OCI-LY7 (cell line): ENCODE data around the gene MRPL48. TPM values are rescaled to one million over a fixed set of nuclear protein-coding genes. Genes with fewer than 3 reads are reported as not detected.
A peak's percentile ranks its signal among the peaks of the same experiment; 100 is the strongest.

ENCODE experiments used
- BruUV-seq: library from RNA; stranded (reverse); fragments of 400-500 nt; replicated peaks from 2 replicates; lab custom pipeline; 2021; lab: Mats Ljungman, UMichigan
- CTCF ChIA-PET: fragments of 300-600 bp; sonication (Branson Sonifier 250); formaldehyde crosslinking; loops from one replicate; lab custom pipeline; 2022; ENCODE audit warnings: antibody characterized with exemption; ENCODE audit not compliant: unreplicated experiment; lab: Charles Lee
- POLR2A ChIA-PET: fragments of 300-600 bp; sonication (Branson Sonifier 250); formaldehyde crosslinking; loops from one replicate; lab custom pipeline; 2022; ENCODE audit warnings: antibody characterized with exemption; lab: Charles Lee
- DNase-seq: peaks from one replicate; pipeline ENCODE4 v3.0.0-alpha.2; 2015; ENCODE audit warnings: low spot score
- H2AFZ ChIP-seq: fragments of 200-600 bp; sonication (generic), shearing (Covaris generic); 2 replicates; pipeline ENCODE4 v1.6.1; 2014; ENCODE audit warnings: mild to moderate bottlenecking, antibody characterized with exemption, low read length, moderate library complexity
- H3K27ac ChIP-seq: fragments of 200-600 bp; sonication (generic); 2 replicates; pipeline ENCODE4 v1.5.1; 2014; ENCODE audit warnings: mixed run types, low read depth, mild to moderate bottlenecking, moderate library complexity, low read length, inconsistent platforms; ENCODE audit not compliant: poor library complexity, severe bottlenecking
- H3K36me3 ChIP-seq: fragments of 200-600 bp; sonication (generic); 2 replicates; pipeline ENCODE4 v1.6.1; 2014; ENCODE audit warnings: mild to moderate bottlenecking, antibody characterized with exemption, low read length, moderate library complexity, mixed read lengths; ENCODE audit not compliant: insufficient read depth
- H3K4me1 ChIP-seq: fragments of 200-600 bp; sonication (generic); 2 replicates; pipeline ENCODE4 v1.5.1; 2014; ENCODE audit warnings: mild to moderate bottlenecking, low read length; ENCODE audit not compliant: insufficient read depth, poor library complexity, severe bottlenecking
- H3K4me2 ChIP-seq: fragments of 200-600 bp; sonication (generic); 2 replicates; pipeline ENCODE4 v1.6.1; 2014; ENCODE audit warnings: mild to moderate bottlenecking, low read length
- H3K4me3 ChIP-seq: fragments of 200-600 bp; sonication (generic); 2 replicates; pipeline ENCODE4 v1.5.1; 2014; ENCODE audit warnings: mild to moderate bottlenecking, low read depth, low read length; ENCODE audit not compliant: poor library complexity, severe bottlenecking
- H3K79me2 ChIP-seq: fragments of 200-600 bp; sonication (generic); 2 replicates; pipeline ENCODE4 v1.6.1; 2016; ENCODE audit warnings: low read depth, mild to moderate bottlenecking, low read length, moderate library complexity, mixed read lengths; ENCODE audit not compliant: insufficient read depth
- H3K9me2 ChIP-seq: fragments of 200-600 bp; sonication (generic); 2 replicates; pipeline ENCODE4 v1.6.1; 2016; ENCODE audit warnings: mild to moderate bottlenecking, low read length, mixed read lengths; ENCODE audit not compliant: insufficient read depth
- H3K9me3 ChIP-seq: fragments of 200-600 bp; sonication (generic); 2 replicates; pipeline ENCODE4 v1.6.1; 2014; ENCODE audit warnings: mild to moderate bottlenecking, mixed run types, low read length, mixed read lengths
- H4K20me1 ChIP-seq: fragments of 200-600 bp; sonication (generic); 2 replicates; pipeline ENCODE4 v1.6.1; 2014; ENCODE audit warnings: mild to moderate bottlenecking, antibody characterized with exemption, low read length, moderate library complexity, mixed read lengths; ENCODE audit not compliant: insufficient read depth
- EZH2phosphoT487 ChIP-seq: fragments of 200-600 bp; sonication (generic); IDR thresholded peaks from 2 replicates; pipeline ENCODE4 v1.6.1; 2018; ENCODE audit warnings: low read depth, borderline replicate concordance, mild to moderate bottlenecking, mixed run types, antibody characterized with exemption, low read length, moderate library complexity, mixed read lengths
- intact Hi-C: fragments of 100-400 bp; cut with micrococcal nuclease; formaldehyde crosslinking; loops from one replicate; pipeline ENCODE4 v1.10.0; 2022; ENCODE audit not compliant: unreplicated experiment
- total RNA-seq, 2 experiments: library from RNA; depleted of rRNA in 1 of 2; stranded (reverse); fragments of >200 nt in 1 of 2; shearing (Covaris generic) in 1 of 2; gene quantifications; 2 replicates each; pipeline ENCODE4 v1.2.3, GENCODE V29; 2014 to 2022
- TF ChIP-seq, protein P1 (sequence below): fragments of 200-600 bp; sonication (generic); conservative IDR thresholded peaks from 2 replicates; pipeline ENCODE4 v1.5.1; 2014; ENCODE audit warnings: mild to moderate bottlenecking, antibody characterized with exemption, low read length, moderate library complexity, mixed read lengths

Gene MRPL48
- total RNA-seq, 2 experiments from 2014 or later = 63.9 to 167 TPM

DNA sequence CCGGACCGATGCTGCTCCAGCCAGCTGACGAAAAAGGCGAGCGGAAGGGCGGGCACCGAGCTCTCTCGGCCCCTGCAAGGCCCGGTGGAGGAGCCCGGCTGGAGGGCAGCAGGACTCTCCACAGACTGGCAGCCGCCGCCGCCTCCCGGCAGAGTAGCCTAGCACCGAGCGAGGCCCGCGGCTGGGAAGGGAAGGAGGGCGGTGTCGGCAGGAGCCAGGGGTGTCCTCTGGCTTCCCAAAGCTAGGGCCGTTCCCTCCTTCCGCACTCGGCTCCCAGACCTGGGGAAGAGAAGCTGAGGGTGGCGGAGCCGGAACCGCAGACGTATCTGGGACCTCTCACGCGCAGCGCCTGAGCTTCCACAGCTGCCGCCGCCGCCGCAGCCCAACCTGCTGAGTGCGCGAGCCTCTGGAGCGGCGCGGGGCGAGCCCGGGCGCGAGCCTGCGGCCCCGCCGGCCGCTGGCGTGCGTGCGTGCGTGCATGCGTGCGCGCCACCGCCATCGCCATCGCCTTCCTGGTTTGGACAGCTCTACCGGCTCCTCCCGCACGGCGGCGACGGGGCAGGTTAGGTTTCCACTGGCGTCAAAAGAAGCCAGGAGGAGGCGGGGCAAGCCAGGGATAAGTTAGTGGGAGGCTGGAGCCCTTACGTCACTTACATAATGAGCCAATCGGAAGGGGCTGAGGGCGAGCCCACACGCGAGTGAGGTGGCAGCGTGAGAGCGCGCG lies 26.8 kb upstream of the MRPL48 start, which contains the start of gene RAB6A:
TSS of gene RAB6A (minus strand) at position 396 of the 724 bp plus-strand sequence. CDS start 439 bp downstream, outside the sequence.
- Histone ChIP-seq H3K4me3 (peak within 1 kb of the TSS; percentile 86), H3K27ac (peak within 1 kb of the TSS; percentile 34), H4K20me1 (peaks cover 14% of the 10 kb centered on the region; the same call in 1 of the 2 replicates), H3K9me3 (no peaks in the 10 kb centered on the region), H3K36me3 (peaks cover 6% of the 10 kb centered on the region; the same call in 1 of the 2 replicates), H3K4me1 (peaks cover 22% of the 10 kb centered on the region), H3K79me2 (peaks cover 38% of the 10 kb centered on the region), H2AFZ (peak within 1 kb of the TSS; percentile 88), H3K9me2 (no peaks in the 10 kb centered on the region), H3K4me2 (peak within 1 kb of the TSS; percentile 81)
- POLR2A ChIA-PET = interaction anchor here (0.6 to 5.4 kb wide), 8 partner anchors 13 to 1060 kb away, joined by 3 to 52 read pairs (median 5); partner anchors contain the start of gene MRPL48
- DNase-seq = peak; percentile 100
- CTCF ChIA-PET = interaction anchor here (0.6 to 1.4 kb wide), 2 partner anchors 19 to 24 kb away, joined by 3 read pairs; no protein-coding TSS in a partner anchor
- TF ChIP-seq, protein P1, sequence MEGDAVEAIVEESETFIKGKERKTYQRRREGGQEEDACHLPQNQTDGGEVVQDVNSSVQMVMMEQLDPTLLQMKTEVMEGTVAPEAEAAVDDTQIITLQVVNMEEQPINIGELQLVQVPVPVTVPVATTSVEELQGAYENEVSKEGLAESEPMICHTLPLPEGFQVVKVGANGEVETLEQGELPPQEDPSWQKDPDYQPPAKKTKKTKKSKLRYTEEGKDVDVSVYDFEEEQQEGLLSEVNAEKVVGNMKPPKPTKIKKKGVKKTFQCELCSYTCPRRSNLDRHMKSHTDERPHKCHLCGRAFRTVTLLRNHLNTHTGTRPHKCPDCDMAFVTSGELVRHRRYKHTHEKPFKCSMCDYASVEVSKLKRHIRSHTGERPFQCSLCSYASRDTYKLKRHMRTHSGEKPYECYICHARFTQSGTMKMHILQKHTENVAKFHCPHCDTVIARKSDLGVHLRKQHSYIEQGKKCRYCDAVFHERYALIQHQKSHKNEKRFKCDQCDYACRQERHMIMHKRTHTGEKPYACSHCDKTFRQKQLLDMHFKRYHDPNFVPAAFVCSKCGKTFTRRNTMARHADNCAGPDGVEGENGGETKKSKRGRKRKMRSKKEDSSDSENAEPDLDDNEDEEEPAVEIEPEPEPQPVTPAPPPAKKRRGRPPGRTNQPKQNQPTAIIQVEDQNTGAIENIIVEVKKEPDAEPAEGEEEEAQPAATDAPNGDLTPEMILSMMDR = peak; percentile 53
- no peak for TF ChIP-seq EZH2phosphoT487
- no TSS peak for BruUV-seq
- intact Hi-C loops = loop anchor here (1.0 kb wide), 3 partner anchors 18 to 115 kb away; partner anchors contain the start of genes COA4, MRPL48 and PAAF1

DNA sequence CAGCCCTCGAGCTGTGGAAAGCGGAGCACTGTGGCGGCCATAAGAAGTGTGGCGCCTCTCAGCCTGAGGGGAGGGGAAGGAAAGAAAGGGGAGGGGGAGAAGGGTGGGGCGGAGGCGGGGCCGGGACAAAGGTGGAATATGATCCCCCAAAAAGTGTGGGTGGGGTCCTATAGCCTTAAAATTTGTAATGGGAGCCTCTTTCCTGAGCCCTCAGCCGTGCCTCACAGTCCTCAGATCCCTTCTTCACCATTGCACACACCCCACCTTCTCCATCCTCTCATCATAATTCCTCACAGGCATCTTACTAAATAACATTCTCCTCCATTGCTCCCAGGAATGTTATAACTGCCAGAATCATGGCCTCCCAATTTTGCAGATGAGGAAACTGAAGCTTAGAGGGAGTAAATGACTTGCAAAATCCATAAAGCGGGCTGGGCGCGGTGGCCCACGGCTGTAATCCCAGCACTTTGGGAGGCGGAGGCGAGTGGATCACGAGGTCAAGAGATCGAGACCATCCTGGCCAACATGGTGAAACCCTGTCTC lies 26.2 kb upstream of the MRPL48 start:
- no TSS peak for BruUV-seq
- Histone ChIP-seq H3K9me2 (no peaks in the 10 kb centered on the region), H3K27ac (no peak overlapping the region), H3K4me2 (peak overlapping the region; percentile 57), H3K4me3 (peak overlapping the region; percentile 86), H3K9me3 (no peaks in the 10 kb centered on the region), H3K36me3 (peaks cover 6% of the 10 kb centered on the region; the same call in 1 of the 2 replicates), H4K20me1 (peaks cover 14% of the 10 kb centered on the region; the same call in 1 of the 2 replicates), H3K79me2 (peaks cover 36% of the 10 kb centered on the region), H3K4me1 (peaks cover 22% of the 10 kb centered on the region), H2AFZ (peak overlapping the region; percentile 88)
- ChIA-PET CTCF (interaction anchor here (0.6 to 1.4 kb wide), 2 partner anchors 18 to 24 kb away, joined by 3 read pairs; no protein-coding TSS in a partner anchor), POLR2A (interaction anchor here (0.6 to 5.4 kb wide), 7 partner anchors 13 to 123 kb away, joined by 3 to 52 read pairs (median 5); partner anchors contain the start of gene MRPL48)
- intact Hi-C loops = loop anchor here (1.0 kb wide), 3 partner anchors 18 to 115 kb away; partner anchors contain the start of genes COA4, MRPL48 and PAAF1
- TF ChIP-seq EZH2phosphoT487 = no peak
- TF ChIP-seq, protein P1 = peak; percentile 11; the same call in 1 of the 2 replicates
- no peak for DNase-seq
